Measurements from ENCODE around the gene TPD52L1. TPM values are rescaled to one million over a fixed set of nuclear protein-coding genes. Genes with fewer than 3 reads are reported as not detected.

TPD52L1 gene
- total RNA-seq, 1 donor from 2014 or later = 93.6 TPM

- no peak for TF ChIP-seq CTCF (IDR thresholded peaks at IDR 0.05)
- DNase-seq (ENCODE audit: low spot score in 2 of 2) = no peak
- Histone ChIP-seq H3K9me3 (no peaks in the 10 kb centered on the region), H3K4me1 (peaks cover 4 to 16% of the 10 kb centered on the region in 2 donors), H3K4me3 (no peak overlapping the region), H3K27ac (peak overlapping the region in 1 of 2 donors; percentile 48), H3K36me3 (no peaks in the 10 kb centered on the region), H3K27me3 (no peaks in the 10 kb centered on the region)
- intact Hi-C loops (cut with DNase I) = loop anchor here (2.0 kb wide), 1 partner anchor 33 kb away; no protein-coding TSS in a partner anchor
These were observed 34.5 kb downstream of the TPD52L1 start for GRCh38 chr6:125188037-125188436.

GRCh38 chr6:125188594-125189203 is 35.1 kb downstream of the TPD52L1 start:
- Histone ChIP-seq H3K36me3 (no peaks in the 10 kb centered on the region), H3K4me1 (peaks cover 4 to 16% of the 10 kb centered on the region in 2 donors), H3K27ac (peak overlapping the region; percentile 27 to 48), H3K27me3 (no peaks in the 10 kb centered on the region), H3K4me3 (no peak overlapping the region), H3K9me3 (no peaks in the 10 kb centered on the region)
- TF ChIP-seq CTCF (IDR thresholded peaks at IDR 0.05) = no peak
- intact Hi-C loops (cut with DNase I) = loop anchor here (2.0 kb wide), 1 partner anchor 34 kb away; no protein-coding TSS in a partner anchor
- no peak for DNase-seq (ENCODE audit: low spot score in 2 of 2)

GRCh38 chr6:125189494-125189893 is 35.9 kb downstream of the TPD52L1 start:
- intact Hi-C loops (cut with DNase I) = loop anchor here (2.0 kb wide), 1 partner anchor 35 kb away; no protein-coding TSS in a partner anchor
- Histone ChIP-seq H3K36me3 (no peaks in the 10 kb centered on the region), H3K4me1 (peaks cover 7 to 20% of the 10 kb centered on the region in 2 donors), H3K9me3 (no peaks in the 10 kb centered on the region), H3K4me3 (no peak overlapping the region), H3K27me3 (no peaks in the 10 kb centered on the region), H3K27ac (peak overlapping the region in 1 of 2 donors; percentile 48)
- no peak for TF ChIP-seq CTCF (IDR thresholded peaks at IDR 0.05)
- DNase-seq (ENCODE audit: low spot score in 2 of 2) = no peak

- H3K4me3 ChIP-seq = no peak overlapping the region
- peaks cover 7 to 20% of the 10 kb centered on the region in 2 donors for H3K4me1 ChIP-seq
- no peaks in the 10 kb centered on the region for H3K9me3 ChIP-seq
- no peak for TF ChIP-seq CTCF (IDR thresholded peaks at IDR 0.05)
- H3K36me3 ChIP-seq = no peaks in the 10 kb centered on the region
- H3K27me3 ChIP-seq = no peaks in the 10 kb centered on the region
- H3K27ac ChIP-seq = no peak overlapping the region
- intact Hi-C loops (cut with DNase I) = loop anchor here (5.0 kb wide), 1 partner anchor 72 kb away; no protein-coding TSS in a partner anchor
- DNase-seq (ENCODE audit: low spot score in 2 of 2) = no peak
These were observed 37.1 kb downstream of the TPD52L1 start for GRCh38 chr6:125190667-125191066.

GRCh38 chr6:125191916-125192609 is 38.5 kb downstream of the TPD52L1 start:
- peak; percentile 49 to 71 (median 65) for TF ChIP-seq CTCF (IDR thresholded peaks at IDR 0.05)
- DNase-seq (ENCODE audit: low spot score in 2 of 2) = peak; percentile 10 to 77
- H3K27me3 ChIP-seq = no peaks in the 10 kb centered on the region
- peaks cover 10 to 30% of the 10 kb centered on the region in 2 donors for H3K4me1 ChIP-seq
- H3K4me3 ChIP-seq = no peak overlapping the region
- H3K9me3 ChIP-seq = no peaks in the 10 kb centered on the region
- intact Hi-C loops (cut with DNase I) = loop anchor here (2.0 to 5.0 kb wide), 2 partner anchors 70 to 109 kb away; partner anchors contain the start of gene HDDC2
- H3K27ac ChIP-seq = no peak overlapping the region
- H3K36me3 ChIP-seq = no peaks in the 10 kb centered on the region
